ENCODE data around the gene NGF. TPM values are rescaled to one million over a fixed set of nuclear protein-coding genes. Genes with fewer than 3 reads are reported as not detected.

Gene NGF
- total RNA-seq, 1 donor from 2014 or later, result not detected

DNA sequence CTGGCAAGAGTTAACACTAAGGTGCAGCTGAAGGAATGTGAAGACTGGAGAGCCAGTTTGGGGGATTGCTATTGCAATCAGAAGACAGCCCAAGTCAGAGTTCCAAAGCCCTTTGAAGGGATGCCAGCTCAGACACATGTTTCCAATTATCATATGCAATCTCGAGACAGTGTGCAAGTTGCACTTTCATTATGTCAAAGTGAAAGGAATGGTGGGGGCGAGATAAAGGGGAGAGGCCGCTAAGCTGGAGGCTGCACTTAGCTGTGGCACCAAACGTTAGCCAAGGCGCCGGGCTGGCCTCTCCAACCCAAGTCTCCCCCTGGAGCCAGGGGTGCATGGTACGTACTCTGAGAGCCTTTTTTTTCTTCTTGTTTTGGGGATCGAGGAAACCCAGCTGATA is 58.0 kb downstream of the NGF start:
- no peak overlapping the region for H3K27ac Mint-ChIP-seq
- no peak overlapping the region for H3K4me3 Mint-ChIP-seq (ENCODE audit: low read depth)
- DNase-seq (ENCODE audit: low spot score), result no peak
- intact Hi-C loops (cut with micrococcal nuclease), result no loop called here
- H3K9me3 Mint-ChIP-seq, result peaks cover 5% of the 10 kb centered on the region
- no peaks in the 10 kb centered on the region for H3K4me1 Mint-ChIP-seq (ENCODE audit: low read depth)
- no peaks in the 10 kb centered on the region for H3K27me3 Mint-ChIP-seq (ENCODE audit: low read depth)
- no peaks in the 10 kb centered on the region for H3K36me3 Mint-ChIP-seq (ENCODE audit: low read depth)

GRCh38 chr1:115278211-115278610 is 59.8 kb downstream of the NGF start:
- no peak overlapping the region for H3K27ac Mint-ChIP-seq

DNA sequence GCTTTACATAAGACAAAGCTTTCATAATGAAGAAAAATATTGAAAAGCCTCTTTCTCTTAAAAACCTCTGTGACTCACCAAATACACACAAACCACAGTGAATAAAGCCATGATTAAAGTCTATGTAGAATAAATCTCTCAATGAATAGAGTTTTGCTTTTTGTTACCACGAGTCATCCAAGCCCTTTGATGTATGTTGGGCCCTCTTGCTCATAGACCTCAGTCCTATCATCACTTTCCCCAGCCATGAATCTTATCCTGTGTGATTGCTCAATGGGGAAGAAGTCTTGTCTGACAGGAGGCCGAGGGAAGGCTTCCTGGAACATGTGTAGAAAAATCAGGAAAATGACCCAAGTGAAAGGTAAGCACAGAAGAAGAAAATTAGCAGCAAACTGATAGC is 60.8 kb downstream of the NGF start:
- Mint-ChIP-seq H3K9me3 (peaks cover 5% of the 10 kb centered on the region), H3K36me3 (ENCODE audit: low read depth) (no peaks in the 10 kb centered on the region), H3K27me3 (ENCODE audit: low read depth) (no peaks in the 10 kb centered on the region), H3K4me1 (ENCODE audit: low read depth) (no peaks in the 10 kb centered on the region), H3K4me3 (ENCODE audit: low read depth) (no peak overlapping the region), H3K27ac (no peak overlapping the region)
- no peak for DNase-seq (ENCODE audit: low spot score)
- intact Hi-C loops (cut with micrococcal nuclease), result no loop called here

More at GRCh38 chr1:115278211-115278610, 59.8 kb downstream of the NGF start:
- Mint-ChIP-seq H3K9me3 (peaks cover 5% of the 10 kb centered on the region), H3K4me1 (ENCODE audit: low read depth) (no peaks in the 10 kb centered on the region), H3K36me3 (ENCODE audit: low read depth) (no peaks in the 10 kb centered on the region), H3K4me3 (ENCODE audit: low read depth) (no peak overlapping the region), H3K27me3 (ENCODE audit: low read depth) (no peaks in the 10 kb centered on the region)
- no peak for DNase-seq (ENCODE audit: low spot score)
- intact Hi-C loops (cut with micrococcal nuclease), result no loop called here

DNA sequence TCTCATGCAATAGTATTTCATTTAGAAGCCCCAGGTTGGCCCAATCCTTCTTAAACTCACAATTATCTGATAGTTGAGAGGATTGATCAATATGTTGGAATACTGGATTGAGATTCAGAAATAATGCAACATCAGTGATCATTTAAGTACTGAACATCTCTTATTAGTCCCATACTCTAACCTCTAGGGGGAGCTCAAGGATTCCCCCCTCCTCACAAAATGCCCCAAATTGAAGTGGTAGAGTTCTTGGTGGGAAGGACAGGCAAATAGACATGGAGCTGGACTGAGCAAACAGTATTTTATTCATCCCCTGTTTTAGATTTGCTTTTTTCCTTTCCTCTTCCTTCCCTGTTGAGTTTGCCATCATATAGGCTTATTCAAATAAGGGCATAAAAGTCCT is 62.8 kb downstream of the NGF start:
- peaks cover 5% of the 10 kb centered on the region for H3K9me3 Mint-ChIP-seq
- no peak for DNase-seq (ENCODE audit: low spot score)
- no peak overlapping the region for H3K4me3 Mint-ChIP-seq (ENCODE audit: low read depth)
- intact Hi-C loops (cut with micrococcal nuclease), result loop anchor here (1.0 kb wide), 1 partner anchor 194 kb away; no protein-coding TSS in a partner anchor
- no peaks in the 10 kb centered on the region for H3K4me1 Mint-ChIP-seq (ENCODE audit: low read depth)
- H3K27me3 Mint-ChIP-seq (ENCODE audit: low read depth), result no peaks in the 10 kb centered on the region
- no peak overlapping the region for H3K27ac Mint-ChIP-seq
- no peaks in the 10 kb centered on the region for H3K36me3 Mint-ChIP-seq (ENCODE audit: low read depth)

- H3K4me3 Mint-ChIP-seq (ENCODE audit: low read depth), result no peak overlapping the region
- H3K9me3 Mint-ChIP-seq, result peaks cover 5% of the 10 kb centered on the region
- no peak overlapping the region for H3K27ac Mint-ChIP-seq
- H3K4me1 Mint-ChIP-seq (ENCODE audit: low read depth), result no peaks in the 10 kb centered on the region
- DNase-seq (ENCODE audit: low spot score), result no peak
- intact Hi-C loops (cut with micrococcal nuclease), result no loop called here
- H3K36me3 Mint-ChIP-seq (ENCODE audit: low read depth), result no peaks in the 10 kb centered on the region
- no peaks in the 10 kb centered on the region for H3K27me3 Mint-ChIP-seq (ENCODE audit: low read depth)
Measured at GRCh38 chr1:115274467-115274866, 63.6 kb downstream of the NGF start.

GRCh38 chr1:115266729-115267421 is 71.2 kb downstream of the NGF start:
- H3K27me3 Mint-ChIP-seq (ENCODE audit: low read depth), result no peaks in the 10 kb centered on the region
- intact Hi-C loops (cut with micrococcal nuclease), result no loop called here
- H3K4me3 Mint-ChIP-seq (ENCODE audit: low read depth), result no peak overlapping the region
- no peaks in the 10 kb centered on the region for H3K9me3 Mint-ChIP-seq
- H3K36me3 Mint-ChIP-seq (ENCODE audit: low read depth), result no peaks in the 10 kb centered on the region
- H3K4me1 Mint-ChIP-seq (ENCODE audit: low read depth), result no peaks in the 10 kb centered on the region
- no peak for DNase-seq (ENCODE audit: low spot score)
- H3K27ac Mint-ChIP-seq, result no peak overlapping the region

- no peaks in the 10 kb centered on the region for H3K9me3 Mint-ChIP-seq
- no peak overlapping the region for H3K27ac Mint-ChIP-seq
- H3K36me3 Mint-ChIP-seq (ENCODE audit: low read depth), result no peaks in the 10 kb centered on the region
- no peak overlapping the region for H3K4me3 Mint-ChIP-seq (ENCODE audit: low read depth)
- H3K4me1 Mint-ChIP-seq (ENCODE audit: low read depth), result no peaks in the 10 kb centered on the region
- no peaks in the 10 kb centered on the region for H3K27me3 Mint-ChIP-seq (ENCODE audit: low read depth)
- DNase-seq (ENCODE audit: low spot score), result no peak
- intact Hi-C loops (cut with micrococcal nuclease), result no loop called here
Measured at GRCh38 chr1:115265099-115265498, 73.0 kb downstream of the NGF start.

GRCh38 chr1:115262886-115263285 is 75.2 kb downstream of the NGF start:
- H3K4me3 Mint-ChIP-seq (ENCODE audit: low read depth), result no peak overlapping the region
- H3K27me3 Mint-ChIP-seq (ENCODE audit: low read depth), result no peaks in the 10 kb centered on the region
- peaks cover 12% of the 10 kb centered on the region for H3K9me3 Mint-ChIP-seq
- no peak for DNase-seq (ENCODE audit: low spot score)
- no peaks in the 10 kb centered on the region for H3K36me3 Mint-ChIP-seq (ENCODE audit: low read depth)
- intact Hi-C loops (cut with micrococcal nuclease), result no loop called here
- no peaks in the 10 kb centered on the region for H3K4me1 Mint-ChIP-seq (ENCODE audit: low read depth)
- H3K27ac Mint-ChIP-seq, result no peak overlapping the region

DNA sequence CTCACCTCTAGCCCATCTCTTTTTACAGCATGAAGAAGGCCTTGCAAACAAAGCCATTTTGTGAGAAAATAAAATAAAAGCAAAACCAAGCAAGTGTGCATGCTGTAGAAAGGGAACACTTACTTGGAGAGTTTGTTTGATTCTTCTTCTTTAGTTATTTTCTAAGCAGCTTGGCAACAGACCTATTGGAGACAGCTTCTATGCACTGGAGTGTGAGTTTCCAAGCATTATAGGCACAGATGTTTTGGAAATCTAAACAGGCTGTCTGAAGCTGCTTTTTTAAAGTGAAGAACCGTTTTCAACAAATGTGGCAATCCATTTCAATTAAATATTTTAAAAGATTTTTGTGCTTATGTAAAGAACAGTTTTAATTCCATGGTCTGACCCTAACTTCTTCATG is 76.6 kb downstream of the NGF start:
- Mint-ChIP-seq H3K27me3 (ENCODE audit: low read depth) (no peaks in the 10 kb centered on the region), H3K4me3 (ENCODE audit: low read depth) (no peak overlapping the region), H3K27ac (no peak overlapping the region), H3K9me3 (peaks cover 14% of the 10 kb centered on the region), H3K36me3 (ENCODE audit: low read depth) (no peaks in the 10 kb centered on the region), H3K4me1 (ENCODE audit: low read depth) (no peaks in the 10 kb centered on the region)
- intact Hi-C loops (cut with micrococcal nuclease), result no loop called here
- DNase-seq (ENCODE audit: low spot score), result no peak

DNA sequence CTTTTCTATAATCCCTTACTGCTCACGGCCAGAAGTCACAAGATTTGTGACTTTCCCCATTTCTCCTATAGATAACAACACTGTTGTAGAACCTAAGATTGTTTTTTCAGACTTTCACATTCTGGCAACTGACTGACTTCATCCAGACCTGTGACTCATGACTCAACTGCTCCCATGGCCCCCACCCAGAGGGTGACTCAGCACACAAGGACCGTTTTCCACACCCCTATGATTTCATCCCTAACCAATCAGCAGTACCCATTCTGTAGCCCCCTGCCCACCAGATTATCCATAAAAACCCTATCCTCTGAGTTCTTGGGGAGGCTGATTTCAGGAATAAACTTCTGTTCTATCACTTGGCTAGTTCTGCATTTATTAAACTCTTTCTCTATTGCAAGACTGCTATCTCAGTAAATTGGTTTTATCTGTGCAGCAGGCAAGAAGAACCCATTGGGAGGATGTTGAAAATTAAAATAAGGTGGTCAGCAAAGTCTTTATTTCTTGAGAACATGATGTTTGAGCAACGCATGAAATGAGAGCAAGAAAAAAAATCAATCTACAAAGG is 79.7 kb downstream of the NGF start:
- Mint-ChIP-seq H3K4me3 (ENCODE audit: low read depth) (no peak overlapping the region), H3K9me3 (peaks cover 14% of the 10 kb centered on the region), H3K36me3 (ENCODE audit: low read depth) (no peaks in the 10 kb centered on the region), H3K27me3 (ENCODE audit: low read depth) (no peaks in the 10 kb centered on the region), H3K4me1 (ENCODE audit: low read depth) (no peaks in the 10 kb centered on the region), H3K27ac (no peak overlapping the region)
- DNase-seq (ENCODE audit: low spot score), result no peak
- intact Hi-C loops (cut with micrococcal nuclease), result no loop called here

- peaks cover 14% of the 10 kb centered on the region for H3K9me3 Mint-ChIP-seq
- no peaks in the 10 kb centered on the region for H3K4me1 Mint-ChIP-seq (ENCODE audit: low read depth)
- intact Hi-C loops (cut with micrococcal nuclease), result no loop called here
- H3K27ac Mint-ChIP-seq, result no peak overlapping the region
- H3K27me3 Mint-ChIP-seq (ENCODE audit: low read depth), result no peaks in the 10 kb centered on the region
- no peak for DNase-seq (ENCODE audit: low spot score)
- no peaks in the 10 kb centered on the region for H3K36me3 Mint-ChIP-seq (ENCODE audit: low read depth)
- H3K4me3 Mint-ChIP-seq (ENCODE audit: low read depth), result no peak overlapping the region
Measured at GRCh38 chr1:115257591-115257990, 80.5 kb downstream of the NGF start.

DNA sequence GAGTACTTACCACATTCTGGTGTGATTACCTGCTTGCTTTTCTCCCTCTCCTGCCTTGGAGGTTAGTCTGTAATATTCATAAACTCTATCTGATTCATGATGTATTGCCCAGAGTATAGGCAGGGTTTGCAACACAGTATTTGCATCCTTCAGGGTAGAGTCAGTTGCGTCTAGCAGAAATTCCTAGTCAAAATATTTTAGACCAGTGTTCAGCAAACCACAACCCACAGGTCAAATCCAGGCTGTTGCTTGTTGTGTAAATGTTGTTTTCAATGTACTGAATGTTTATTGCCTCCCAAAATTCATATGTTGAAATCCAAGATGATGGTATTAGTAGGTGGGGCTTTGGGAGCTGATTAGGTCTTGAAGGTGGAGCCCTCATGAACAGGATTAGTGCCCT is 82.9 kb downstream of the NGF start:
- no peak for DNase-seq (ENCODE audit: low spot score)
- Mint-ChIP-seq H3K36me3 (ENCODE audit: low read depth) (no peaks in the 10 kb centered on the region), H3K4me1 (ENCODE audit: low read depth) (no peaks in the 10 kb centered on the region), H3K4me3 (ENCODE audit: low read depth) (no peak overlapping the region), H3K27ac (no peak overlapping the region), H3K27me3 (ENCODE audit: low read depth) (no peaks in the 10 kb centered on the region), H3K9me3 (peaks cover 14% of the 10 kb centered on the region)
- intact Hi-C loops (cut with micrococcal nuclease), result no loop called here

DNA sequence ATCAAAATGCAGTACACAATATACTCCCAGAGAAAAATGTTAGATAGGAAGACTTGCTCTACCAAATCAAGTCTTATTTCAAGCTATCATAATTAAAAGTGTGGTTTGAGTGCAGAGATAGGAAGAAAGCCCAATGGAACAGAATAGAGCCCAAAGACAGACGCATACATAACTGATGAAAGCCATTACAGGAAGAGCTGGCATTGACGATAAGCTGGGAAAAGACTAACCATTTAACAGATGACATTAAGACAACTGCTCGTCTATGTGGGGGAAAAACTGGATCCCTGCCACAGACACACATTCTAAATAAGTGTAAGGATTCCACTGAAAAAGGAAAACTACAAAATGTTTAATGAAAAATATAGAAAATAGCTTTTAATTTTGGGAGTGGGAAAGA is 85.5 kb downstream of the NGF start:
- Mint-ChIP-seq H3K4me1 (ENCODE audit: low read depth) (no peaks in the 10 kb centered on the region), H3K4me3 (ENCODE audit: low read depth) (no peak overlapping the region), H3K9me3 (peaks cover 5% of the 10 kb centered on the region), H3K27ac (no peak overlapping the region), H3K27me3 (ENCODE audit: low read depth) (peaks cover 2% of the 10 kb centered on the region), H3K36me3 (ENCODE audit: low read depth) (no peaks in the 10 kb centered on the region)
- intact Hi-C loops (cut with micrococcal nuclease), result no loop called here
- DNase-seq (ENCODE audit: low spot score), result no peak

Data from activated T-helper 2 cell treated with anti-CD3 and anti-CD28 coated beads, Interferon-gamma antibody, Interleukin-2, Interleukin-4, amounts not matched to agents 10 μg/mL and 5 μg/mL and 100 μg/mL, durations not matched to agents 14 hours and 24 hours and 36 hours (primary cell).